ENCODE data around the gene BCL2.

DNA sequence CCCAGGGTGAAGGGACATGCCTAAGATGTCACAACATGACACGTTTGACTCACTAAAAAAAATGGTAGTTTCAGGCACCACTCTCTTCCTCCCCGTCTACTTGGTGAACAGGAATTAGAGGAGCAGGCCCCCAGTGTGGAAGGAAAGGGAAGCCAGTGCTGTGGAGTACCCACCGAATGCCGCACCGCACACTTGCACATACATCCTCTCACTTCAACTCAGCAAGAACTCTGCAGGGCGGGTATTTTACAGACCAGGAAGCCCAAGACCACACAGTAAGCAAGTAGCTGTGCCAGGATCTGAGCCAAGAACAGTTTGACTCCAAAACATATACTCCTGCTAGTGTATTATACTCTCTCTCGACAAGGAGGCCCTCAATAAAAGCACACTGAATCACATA is 69.8 kb downstream of the BCL2 start:
- TF ChIP-seq, protein P1, sequence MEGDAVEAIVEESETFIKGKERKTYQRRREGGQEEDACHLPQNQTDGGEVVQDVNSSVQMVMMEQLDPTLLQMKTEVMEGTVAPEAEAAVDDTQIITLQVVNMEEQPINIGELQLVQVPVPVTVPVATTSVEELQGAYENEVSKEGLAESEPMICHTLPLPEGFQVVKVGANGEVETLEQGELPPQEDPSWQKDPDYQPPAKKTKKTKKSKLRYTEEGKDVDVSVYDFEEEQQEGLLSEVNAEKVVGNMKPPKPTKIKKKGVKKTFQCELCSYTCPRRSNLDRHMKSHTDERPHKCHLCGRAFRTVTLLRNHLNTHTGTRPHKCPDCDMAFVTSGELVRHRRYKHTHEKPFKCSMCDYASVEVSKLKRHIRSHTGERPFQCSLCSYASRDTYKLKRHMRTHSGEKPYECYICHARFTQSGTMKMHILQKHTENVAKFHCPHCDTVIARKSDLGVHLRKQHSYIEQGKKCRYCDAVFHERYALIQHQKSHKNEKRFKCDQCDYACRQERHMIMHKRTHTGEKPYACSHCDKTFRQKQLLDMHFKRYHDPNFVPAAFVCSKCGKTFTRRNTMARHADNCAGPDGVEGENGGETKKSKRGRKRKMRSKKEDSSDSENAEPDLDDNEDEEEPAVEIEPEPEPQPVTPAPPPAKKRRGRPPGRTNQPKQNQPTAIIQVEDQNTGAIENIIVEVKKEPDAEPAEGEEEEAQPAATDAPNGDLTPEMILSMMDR (conservative IDR thresholded peaks at IDR 0.05; ENCODE audit: low read length): no peak
- no peak for TF ChIP-seq EZH2phosphoT487 (IDR thresholded peaks at IDR 0.05; ENCODE audit: borderline replicate concordance, low read depth, low read length)
